Ectodermal cell (in vitro differentiated cells): ENCODE data around the gene WDR72.
A peak's percentile ranks its signal among the peaks of the same experiment; 100 is the strongest.

Source experiments
- H3K27ac ChIP-seq: 2 replicates; pipeline ENCODE4 v1.7.0; 2013; ENCODE audit warnings: mild to moderate bottlenecking, low read depth, low read length; ENCODE audit not compliant: insufficient read depth, poor library complexity, severe bottlenecking
- H3K27me3 ChIP-seq: 2 replicates; pipeline ENCODE4 v1.7.0; 2013; ENCODE audit warnings: mild to moderate bottlenecking, low read length; ENCODE audit not compliant: insufficient read depth, control insufficient read depth, poor library complexity, severe bottlenecking
- H3K36me3 ChIP-seq: one replicate; pipeline ENCODE4 v1.7.0; 2013; ENCODE audit warnings: low read length; ENCODE audit not compliant: control insufficient read depth, insufficient read depth
- H3K4me1 ChIP-seq: one replicate; pipeline ENCODE4 v1.7.0; 2013; ENCODE audit warnings: low read length; ENCODE audit not compliant: control insufficient read depth, insufficient read depth
- H3K4me3 ChIP-seq: 2 replicates; pipeline ENCODE4 v1.7.0; 2013; ENCODE audit warnings: low read depth, low read length, control low read depth; ENCODE audit not compliant: insufficient read depth
- H3K9me3 ChIP-seq: 2 replicates; pipeline ENCODE4 v1.7.0; 2013; ENCODE audit warnings: mild to moderate bottlenecking, low read length, moderate library complexity; ENCODE audit not compliant: control insufficient read depth
- WGBS, 2 experiments: methylation state at CpG; one replicate each; pipeline ENCODE4 v1.1.7; 2013; ENCODE audit warnings: missing lambda C conversion rate in 2 of 2; 5-methylcytosine and 5-hydroxymethylcytosine counted together

The WDR72 gene

GRCh38 chr15:53665930-53666329, 93.5 kb downstream of the WDR72 start:
- H3K4me3 ChIP-seq, result no peak overlapping the region
- H3K4me1 ChIP-seq, result no peaks in the 10 kb centered on the region
- H3K27me3 ChIP-seq, result no peaks in the 10 kb centered on the region
- no peaks in the 10 kb centered on the region for H3K36me3 ChIP-seq
- H3K27ac ChIP-seq, result no peak overlapping the region
- H3K9me3 ChIP-seq, result no peaks in the 10 kb centered on the region
- WGBS, 2 experiments, result 75 to 85% methylated on average over 3 to 4 of the region's 4 CpGs

- 35 to 48% methylated on average over 11 of the region's 11 CpGs for WGBS, 2 experiments
- peak overlapping the region; percentile 28 for H3K27ac ChIP-seq
Measured at GRCh38 chr15:53658827-53659555, 100.5 kb downstream of the WDR72 start.

GRCh38 chr15:53658255-53658654, 101.2 kb downstream of the WDR72 start:
- WGBS, 2 experiments, result no CpG with 5 or more reads among the region's 2 CpGs

More at GRCh38 chr15:53658827-53659555, 100.5 kb downstream of the WDR72 start:
- no peaks in the 10 kb centered on the region for H3K36me3 ChIP-seq
- H3K4me3 ChIP-seq, result no peak overlapping the region
- H3K4me1 ChIP-seq, result peaks cover 7% of the 10 kb centered on the region
- H3K27me3 ChIP-seq, result no peaks in the 10 kb centered on the region
- no peaks in the 10 kb centered on the region for H3K9me3 ChIP-seq

GRCh38 chr15:53648934-53649333, 110.5 kb downstream of the WDR72 start:
- H3K27me3 ChIP-seq, result no peaks in the 10 kb centered on the region
- no peaks in the 10 kb centered on the region for H3K36me3 ChIP-seq
- WGBS, 2 experiments, result 98 to 100% methylated on average over 2 of the region's 2 CpGs
- no peak overlapping the region for H3K4me3 ChIP-seq
- H3K4me1 ChIP-seq, result no peaks in the 10 kb centered on the region
- no peak overlapping the region for H3K27ac ChIP-seq
- H3K9me3 ChIP-seq, result no peaks in the 10 kb centered on the region

More at GRCh38 chr15:53658255-53658654, 101.2 kb downstream of the WDR72 start:
- Histone ChIP-seq H3K4me3 (no peak overlapping the region), H3K27me3 (no peaks in the 10 kb centered on the region), H3K36me3 (no peaks in the 10 kb centered on the region), H3K4me1 (peaks cover 7% of the 10 kb centered on the region), H3K27ac (peak overlapping the region; percentile 28), H3K9me3 (no peaks in the 10 kb centered on the region)

- no peaks in the 10 kb centered on the region for H3K4me1 ChIP-seq
- WGBS, 2 experiments, result 34 to 54% methylated on average over 5 to 6 of the region's 6 CpGs
- no peak overlapping the region for H3K4me3 ChIP-seq
- H3K36me3 ChIP-seq, result no peaks in the 10 kb centered on the region
- no peaks in the 10 kb centered on the region for H3K9me3 ChIP-seq
- no peaks in the 10 kb centered on the region for H3K27me3 ChIP-seq
- H3K27ac ChIP-seq, result no peak overlapping the region
Measured at GRCh38 chr15:53644660-53645059, 114.8 kb downstream of the WDR72 start.

DNA sequence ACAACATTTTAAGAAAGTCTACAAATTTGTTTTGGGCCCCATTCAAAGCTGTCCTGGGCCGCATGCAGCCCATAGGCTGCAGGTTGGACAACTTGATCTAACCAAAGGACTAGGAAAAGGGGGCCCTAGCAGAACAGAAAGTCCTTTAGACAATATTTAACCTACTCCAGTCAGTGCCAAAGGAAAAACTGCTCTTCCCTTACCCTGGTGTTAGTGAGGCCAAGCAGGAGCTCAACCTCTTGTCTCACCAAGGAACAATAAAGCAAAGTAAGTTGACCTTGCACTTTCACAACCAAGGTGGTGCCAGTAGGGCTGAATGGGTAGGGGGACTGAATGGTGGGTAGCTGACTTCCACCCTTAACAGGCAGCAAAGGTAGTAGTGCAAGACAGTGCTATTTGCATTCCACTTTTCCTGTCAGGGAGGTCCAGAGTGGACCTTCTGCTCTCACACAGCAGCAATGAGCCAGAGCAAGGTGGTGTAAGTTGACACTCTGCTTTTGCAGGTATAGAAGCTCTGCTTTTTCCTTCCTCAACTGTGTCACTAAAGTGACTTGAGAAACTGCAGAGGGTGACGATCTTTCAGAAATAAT, 124.9 kb downstream of the WDR72 start:
- no peak overlapping the region for H3K27ac ChIP-seq
- peaks cover 6% of the 10 kb centered on the region for H3K9me3 ChIP-seq
- no peaks in the 10 kb centered on the region for H3K36me3 ChIP-seq
- H3K4me3 ChIP-seq, result no peak overlapping the region
- WGBS, 2 experiments, result 91 to 94% methylated on average over 2 of the region's 2 CpGs
- H3K4me1 ChIP-seq, result no peaks in the 10 kb centered on the region
- H3K27me3 ChIP-seq, result no peaks in the 10 kb centered on the region

GRCh38 chr15:53627279-53627678, 132.2 kb downstream of the WDR72 start:
- H3K27ac ChIP-seq, result no peak overlapping the region
- no peak overlapping the region for H3K4me3 ChIP-seq
- WGBS, 2 experiments, result 83 to 100% methylated on average over 2 to 3 of the region's 3 CpGs

DNA sequence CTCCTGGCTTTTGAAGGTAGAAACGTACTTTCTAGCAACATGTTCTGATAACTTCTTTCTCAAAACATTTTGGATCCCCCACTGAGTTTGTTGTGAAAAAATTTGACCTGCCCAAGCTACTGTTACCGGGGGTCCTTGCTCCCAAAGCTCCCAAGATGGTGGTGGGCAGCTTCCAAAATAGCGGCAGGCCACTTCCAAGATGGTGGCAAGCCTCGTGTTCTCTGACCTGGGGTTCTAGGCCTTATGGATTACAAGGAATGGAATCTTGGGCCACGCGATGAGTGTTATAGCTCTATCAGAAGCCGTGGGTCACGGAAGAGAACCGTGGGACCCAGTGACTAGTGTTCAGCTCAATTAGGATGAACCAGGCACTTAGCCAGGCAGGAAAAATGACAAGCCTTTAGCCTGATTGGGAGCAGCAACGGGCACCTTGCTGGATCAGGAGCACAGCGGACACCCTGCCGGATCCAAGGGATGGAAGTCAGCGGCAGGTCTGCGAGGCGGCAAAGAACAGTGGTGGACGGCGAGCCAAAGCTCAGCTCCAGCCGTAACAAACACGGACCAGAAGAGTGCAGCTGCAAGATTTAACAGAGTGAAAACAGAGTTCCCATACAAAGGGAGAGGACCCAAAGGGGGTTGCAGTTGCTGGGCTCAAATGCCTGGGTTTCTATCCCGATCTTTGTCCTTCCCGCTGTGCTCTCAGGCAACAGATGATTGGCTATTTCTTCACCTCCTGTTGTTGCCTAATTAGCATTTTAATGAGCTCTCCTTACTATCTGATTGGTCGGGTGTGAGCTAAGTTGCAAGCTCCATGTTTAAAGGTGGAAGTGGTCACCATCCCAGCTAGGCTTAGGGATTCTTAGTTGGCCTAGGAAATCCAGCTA, 133.3 kb downstream of the WDR72 start:
- H3K4me1 ChIP-seq, result no peaks in the 10 kb centered on the region
- no peak overlapping the region for H3K4me3 ChIP-seq
- H3K27ac ChIP-seq, result peak overlapping the region; percentile 72
- WGBS, 2 experiments, result 88 to 90% methylated on average over 22 of the region's 22 CpGs
- H3K27me3 ChIP-seq, result no peaks in the 10 kb centered on the region
- H3K9me3 ChIP-seq, result no peaks in the 10 kb centered on the region
- no peaks in the 10 kb centered on the region for H3K36me3 ChIP-seq

More at GRCh38 chr15:53627279-53627678, 132.2 kb downstream of the WDR72 start:
- H3K4me1 ChIP-seq, result no peaks in the 10 kb centered on the region
- peaks cover under 1% of the 10 kb centered on the region for H3K9me3 ChIP-seq
- no peaks in the 10 kb centered on the region for H3K36me3 ChIP-seq
- no peaks in the 10 kb centered on the region for H3K27me3 ChIP-seq

DNA sequence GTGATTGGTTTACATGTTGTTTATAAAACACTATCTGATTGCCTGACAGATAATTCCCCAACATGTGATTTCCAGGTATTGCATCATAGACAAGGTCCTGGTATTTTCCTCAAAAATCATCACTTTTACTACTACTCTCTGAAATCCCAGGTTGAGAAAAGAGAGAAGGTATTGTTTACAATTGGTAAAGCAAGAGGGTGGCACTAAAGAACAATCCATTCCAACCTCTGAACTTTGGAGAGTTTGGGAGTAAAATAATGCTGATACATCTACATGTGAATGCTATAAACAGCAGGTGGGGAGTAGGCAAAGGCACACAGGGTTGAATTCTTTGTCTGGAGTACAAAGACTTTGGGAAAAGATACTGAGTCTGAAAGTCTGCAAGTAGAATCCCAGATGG, 134.2 kb downstream of the WDR72 start:
- Histone ChIP-seq H3K9me3 (no peaks in the 10 kb centered on the region), H3K4me3 (no peak overlapping the region), H3K36me3 (no peaks in the 10 kb centered on the region)

GRCh38 chr15:53618461-53618860, 141.0 kb downstream of the WDR72 start:
- no peaks in the 10 kb centered on the region for H3K36me3 ChIP-seq
- H3K27me3 ChIP-seq, result no peaks in the 10 kb centered on the region
- H3K4me3 ChIP-seq, result no peak overlapping the region
- H3K4me1 ChIP-seq, result no peaks in the 10 kb centered on the region
- H3K27ac ChIP-seq, result no peak overlapping the region
- no peaks in the 10 kb centered on the region for H3K9me3 ChIP-seq
- 73 to 77% methylated on average over 2 of the region's 2 CpGs for WGBS, 2 experiments

More for the DNA sequence above, 134.2 kb downstream of the WDR72 start:
- Histone ChIP-seq H3K4me1 (no peaks in the 10 kb centered on the region), H3K27me3 (no peaks in the 10 kb centered on the region), H3K27ac (peak overlapping the region; percentile 72)
